ENCODE results near the gene KCNH2. TPM values are rescaled to one million over a fixed set of nuclear protein-coding genes. Genes with fewer than 3 reads are reported as not detected.
A peak's percentile ranks its signal among the peaks of the same experiment; 100 is the strongest.

The KCNH2 gene
- total and polyA plus RNA-seq, 2 experiments from 2014 or later = 2.6 to 14.7 TPM

DNA sequence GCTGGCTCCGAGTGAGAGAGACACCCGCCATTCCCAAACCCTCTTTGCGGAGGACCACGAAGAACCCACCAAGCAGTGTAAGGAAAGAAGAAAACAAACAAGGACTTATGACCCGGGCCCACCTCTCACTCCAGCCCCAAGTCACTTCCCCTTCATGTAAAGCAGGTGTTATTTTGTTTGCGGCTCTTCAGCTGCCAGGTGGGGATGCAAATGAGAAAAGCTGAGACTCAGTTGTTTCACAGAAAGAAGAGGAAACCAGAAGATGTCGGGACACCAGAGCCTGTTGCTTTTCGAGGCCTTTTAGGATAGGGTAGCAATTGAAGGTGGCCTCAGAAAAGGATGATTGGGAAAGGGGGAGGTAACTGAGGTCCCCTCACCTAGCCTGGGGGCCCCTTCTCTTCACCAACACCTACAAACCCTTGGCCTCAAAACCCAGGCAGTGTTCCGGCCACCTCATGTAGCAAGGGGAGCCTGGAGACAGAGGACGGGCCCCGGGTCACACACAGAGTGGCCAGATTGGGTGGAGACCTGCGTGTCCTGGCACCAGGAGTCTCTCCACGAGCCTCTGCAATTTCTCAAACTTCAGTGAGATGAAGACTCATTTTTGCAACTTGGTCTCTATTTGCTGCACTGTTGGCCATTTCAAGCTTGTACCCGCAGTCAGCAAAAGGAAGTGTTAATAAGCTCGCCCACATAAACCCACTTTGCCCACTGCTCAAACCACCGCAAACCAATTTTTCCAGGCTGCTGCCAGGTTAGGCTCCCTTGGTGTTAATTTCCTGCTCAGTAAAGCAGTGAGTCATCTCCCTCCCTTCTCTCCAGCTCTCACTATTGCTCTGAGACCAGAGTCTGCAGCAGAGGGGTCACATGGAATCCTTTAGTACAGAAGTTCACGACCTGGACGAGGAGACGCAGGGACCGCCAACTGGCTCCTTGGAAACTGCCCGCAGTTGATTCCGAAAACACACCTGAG is 80.3 kb downstream of the KCNH2 start:
- peaks cover 11% of the 10 kb centered on the region; the same call in 1 of the 2 replicates for H3K4me1 ChIP-seq (ENCODE audit: insufficient read depth)
- H3K4me3 Mint-ChIP-seq = no peak overlapping the region
- TF ChIP-seq, protein P1, sequence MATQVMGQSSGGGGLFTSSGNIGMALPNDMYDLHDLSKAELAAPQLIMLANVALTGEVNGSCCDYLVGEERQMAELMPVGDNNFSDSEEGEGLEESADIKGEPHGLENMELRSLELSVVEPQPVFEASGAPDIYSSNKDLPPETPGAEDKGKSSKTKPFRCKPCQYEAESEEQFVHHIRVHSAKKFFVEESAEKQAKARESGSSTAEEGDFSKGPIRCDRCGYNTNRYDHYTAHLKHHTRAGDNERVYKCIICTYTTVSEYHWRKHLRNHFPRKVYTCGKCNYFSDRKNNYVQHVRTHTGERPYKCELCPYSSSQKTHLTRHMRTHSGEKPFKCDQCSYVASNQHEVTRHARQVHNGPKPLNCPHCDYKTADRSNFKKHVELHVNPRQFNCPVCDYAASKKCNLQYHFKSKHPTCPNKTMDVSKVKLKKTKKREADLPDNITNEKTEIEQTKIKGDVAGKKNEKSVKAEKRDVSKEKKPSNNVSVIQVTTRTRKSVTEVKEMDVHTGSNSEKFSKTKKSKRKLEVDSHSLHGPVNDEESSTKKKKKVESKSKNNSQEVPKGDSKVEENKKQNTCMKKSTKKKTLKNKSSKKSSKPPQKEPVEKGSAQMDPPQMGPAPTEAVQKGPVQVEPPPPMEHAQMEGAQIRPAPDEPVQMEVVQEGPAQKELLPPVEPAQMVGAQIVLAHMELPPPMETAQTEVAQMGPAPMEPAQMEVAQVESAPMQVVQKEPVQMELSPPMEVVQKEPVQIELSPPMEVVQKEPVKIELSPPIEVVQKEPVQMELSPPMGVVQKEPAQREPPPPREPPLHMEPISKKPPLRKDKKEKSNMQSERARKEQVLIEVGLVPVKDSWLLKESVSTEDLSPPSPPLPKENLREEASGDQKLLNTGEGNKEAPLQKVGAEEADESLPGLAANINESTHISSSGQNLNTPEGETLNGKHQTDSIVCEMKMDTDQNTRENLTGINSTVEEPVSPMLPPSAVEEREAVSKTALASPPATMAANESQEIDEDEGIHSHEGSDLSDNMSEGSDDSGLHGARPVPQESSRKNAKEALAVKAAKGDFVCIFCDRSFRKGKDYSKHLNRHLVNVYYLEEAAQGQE (IDR thresholded peaks at IDR 0.05; ENCODE audit: unreplicated experiment) = no peak
- TF ChIP-seq ZNF114 (CRISPR knock-in tag; IDR thresholded peaks at IDR 0.05) = no peak
- TF ChIP-seq, protein P2, sequence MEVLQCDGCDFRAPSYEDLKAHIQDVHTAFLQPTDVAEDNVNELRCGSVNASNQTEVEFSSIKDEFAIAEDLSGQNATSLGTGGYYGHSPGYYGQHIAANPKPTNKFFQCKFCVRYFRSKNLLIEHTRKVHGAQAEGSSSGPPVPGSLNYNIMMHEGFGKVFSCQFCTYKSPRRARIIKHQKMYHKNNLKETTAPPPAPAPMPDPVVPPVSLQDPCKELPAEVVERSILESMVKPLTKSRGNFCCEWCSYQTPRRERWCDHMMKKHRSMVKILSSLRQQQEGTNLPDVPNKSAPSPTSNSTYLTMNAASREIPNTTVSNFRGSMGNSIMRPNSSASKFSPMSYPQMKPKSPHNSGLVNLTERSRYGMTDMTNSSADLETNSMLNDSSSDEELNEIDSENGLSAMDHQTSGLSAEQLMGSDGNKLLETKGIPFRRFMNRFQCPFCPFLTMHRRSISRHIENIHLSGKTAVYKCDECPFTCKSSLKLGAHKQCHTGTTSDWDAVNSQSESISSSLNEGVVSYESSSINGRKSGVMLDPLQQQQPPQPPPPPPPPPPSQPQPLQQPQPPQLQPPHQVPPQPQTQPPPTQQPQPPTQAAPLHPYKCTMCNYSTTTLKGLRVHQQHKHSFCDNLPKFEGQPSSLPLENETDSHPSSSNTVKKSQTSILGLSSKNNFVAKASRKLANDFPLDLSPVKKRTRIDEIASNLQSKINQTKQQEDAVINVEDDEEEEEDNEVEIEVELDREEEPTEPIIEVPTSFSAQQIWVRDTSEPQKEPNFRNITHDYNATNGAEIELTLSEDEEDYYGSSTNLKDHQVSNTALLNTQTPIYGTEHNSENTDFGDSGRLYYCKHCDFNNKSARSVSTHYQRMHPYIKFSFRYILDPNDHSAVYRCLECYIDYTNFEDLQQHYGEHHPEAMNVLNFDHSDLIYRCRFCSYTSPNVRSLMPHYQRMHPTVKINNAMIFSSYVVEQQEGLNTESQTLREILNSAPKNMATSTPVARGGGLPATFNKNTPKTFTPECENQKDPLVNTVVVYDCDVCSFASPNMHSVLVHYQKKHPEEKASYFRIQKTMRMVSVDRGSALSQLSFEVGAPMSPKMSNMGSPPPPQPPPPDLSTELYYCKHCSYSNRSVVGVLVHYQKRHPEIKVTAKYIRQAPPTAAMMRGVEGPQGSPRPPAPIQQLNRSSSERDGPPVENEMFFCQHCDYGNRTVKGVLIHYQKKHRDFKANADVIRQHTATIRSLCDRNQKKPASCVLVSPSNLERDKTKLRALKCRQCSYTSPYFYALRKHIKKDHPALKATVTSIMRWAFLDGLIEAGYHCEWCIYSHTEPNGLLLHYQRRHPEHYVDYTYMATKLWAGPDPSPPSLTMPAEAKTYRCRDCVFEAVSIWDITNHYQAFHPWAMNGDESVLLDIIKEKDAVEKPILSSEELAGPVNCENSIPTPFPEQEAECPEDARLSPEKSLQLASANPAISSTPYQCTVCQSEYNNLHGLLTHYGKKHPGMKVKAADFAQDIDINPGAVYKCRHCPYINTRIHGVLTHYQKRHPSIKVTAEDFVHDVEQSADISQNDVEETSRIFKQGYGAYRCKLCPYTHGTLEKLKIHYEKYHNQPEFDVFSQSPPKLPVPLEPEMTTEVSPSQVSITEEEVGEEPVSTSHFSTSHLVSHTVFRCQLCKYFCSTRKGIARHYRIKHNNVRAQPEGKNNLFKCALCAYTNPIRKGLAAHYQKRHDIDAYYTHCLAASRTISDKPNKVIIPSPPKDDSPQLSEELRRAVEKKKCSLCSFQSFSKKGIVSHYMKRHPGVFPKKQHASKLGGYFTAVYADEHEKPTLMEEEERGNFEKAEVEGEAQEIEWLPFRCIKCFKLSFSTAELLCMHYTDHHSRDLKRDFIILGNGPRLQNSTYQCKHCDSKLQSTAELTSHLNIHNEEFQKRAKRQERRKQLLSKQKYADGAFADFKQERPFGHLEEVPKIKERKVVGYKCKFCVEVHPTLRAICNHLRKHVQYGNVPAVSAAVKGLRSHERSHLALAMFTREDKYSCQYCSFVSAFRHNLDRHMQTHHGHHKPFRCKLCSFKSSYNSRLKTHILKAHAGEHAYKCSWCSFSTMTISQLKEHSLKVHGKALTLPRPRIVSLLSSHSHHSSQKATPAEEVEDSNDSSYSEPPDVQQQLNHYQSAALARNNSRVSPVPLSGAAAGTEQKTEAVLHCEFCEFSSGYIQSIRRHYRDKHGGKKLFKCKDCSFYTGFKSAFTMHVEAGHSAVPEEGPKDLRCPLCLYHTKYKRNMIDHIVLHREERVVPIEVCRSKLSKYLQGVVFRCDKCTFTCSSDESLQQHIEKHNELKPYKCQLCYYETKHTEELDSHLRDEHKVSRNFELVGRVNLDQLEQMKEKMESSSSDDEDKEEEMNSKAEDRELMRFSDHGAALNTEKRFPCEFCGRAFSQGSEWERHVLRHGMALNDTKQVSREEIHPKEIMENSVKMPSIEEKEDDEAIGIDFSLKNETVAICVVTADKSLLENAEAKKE (CRISPR knock-in tag; IDR thresholded peaks at IDR 0.05) = no peak
- TF ChIP-seq, protein P3, sequence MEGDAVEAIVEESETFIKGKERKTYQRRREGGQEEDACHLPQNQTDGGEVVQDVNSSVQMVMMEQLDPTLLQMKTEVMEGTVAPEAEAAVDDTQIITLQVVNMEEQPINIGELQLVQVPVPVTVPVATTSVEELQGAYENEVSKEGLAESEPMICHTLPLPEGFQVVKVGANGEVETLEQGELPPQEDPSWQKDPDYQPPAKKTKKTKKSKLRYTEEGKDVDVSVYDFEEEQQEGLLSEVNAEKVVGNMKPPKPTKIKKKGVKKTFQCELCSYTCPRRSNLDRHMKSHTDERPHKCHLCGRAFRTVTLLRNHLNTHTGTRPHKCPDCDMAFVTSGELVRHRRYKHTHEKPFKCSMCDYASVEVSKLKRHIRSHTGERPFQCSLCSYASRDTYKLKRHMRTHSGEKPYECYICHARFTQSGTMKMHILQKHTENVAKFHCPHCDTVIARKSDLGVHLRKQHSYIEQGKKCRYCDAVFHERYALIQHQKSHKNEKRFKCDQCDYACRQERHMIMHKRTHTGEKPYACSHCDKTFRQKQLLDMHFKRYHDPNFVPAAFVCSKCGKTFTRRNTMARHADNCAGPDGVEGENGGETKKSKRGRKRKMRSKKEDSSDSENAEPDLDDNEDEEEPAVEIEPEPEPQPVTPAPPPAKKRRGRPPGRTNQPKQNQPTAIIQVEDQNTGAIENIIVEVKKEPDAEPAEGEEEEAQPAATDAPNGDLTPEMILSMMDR (conservative IDR thresholded peaks at IDR 0.05; ENCODE audit: low read depth in 2 of 2) = no peak
- TF ChIP-seq ZNF331 (CRISPR knock-in tag; IDR thresholded peaks at IDR 0.05; ENCODE audit: low read depth) = no peak
- no peak for TF ChIP-seq EZH2phosphoT487 (IDR thresholded peaks at IDR 0.05; ENCODE audit: unreplicated experiment)
- no peak for TF ChIP-seq STAT1 (IDR thresholded peaks at IDR 0.05; ENCODE audit: unreplicated experiment)
- TF ChIP-seq CREB1 (CRISPR knock-in tag; IDR thresholded peaks at IDR 0.05; ENCODE audit: low read depth) = no peak
- TF ChIP-seq POLR2AphosphoS5 (IDR thresholded peaks at IDR 0.05; ENCODE audit: low read depth) = no peak
- no peak for TF ChIP-seq JUNB (IDR thresholded peaks at IDR 0.05; ENCODE audit: unreplicated experiment)
- no peak for TF ChIP-seq EZH2 (IDR thresholded peaks at IDR 0.05; ENCODE audit: low read depth, unreplicated experiment)
- TF ChIP-seq NANOG (IDR thresholded peaks at IDR 0.05; ENCODE audit: borderline replicate concordance) = no peak
- TF ChIP-seq, protein P4, sequence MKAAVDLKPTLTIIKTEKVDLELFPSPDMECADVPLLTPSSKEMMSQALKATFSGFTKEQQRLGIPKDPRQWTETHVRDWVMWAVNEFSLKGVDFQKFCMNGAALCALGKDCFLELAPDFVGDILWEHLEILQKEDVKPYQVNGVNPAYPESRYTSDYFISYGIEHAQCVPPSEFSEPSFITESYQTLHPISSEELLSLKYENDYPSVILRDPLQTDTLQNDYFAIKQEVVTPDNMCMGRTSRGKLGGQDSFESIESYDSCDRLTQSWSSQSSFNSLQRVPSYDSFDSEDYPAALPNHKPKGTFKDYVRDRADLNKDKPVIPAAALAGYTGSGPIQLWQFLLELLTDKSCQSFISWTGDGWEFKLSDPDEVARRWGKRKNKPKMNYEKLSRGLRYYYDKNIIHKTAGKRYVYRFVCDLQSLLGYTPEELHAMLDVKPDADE (IDR thresholded peaks at IDR 0.05) = no peak
- no peaks in the 10 kb centered on the region for H3F3A ChIP-seq (replicated peaks; ENCODE audit: low read depth)
- H3K4me1 Mint-ChIP-seq = peaks cover 39% of the 10 kb centered on the region
- no peaks in the 10 kb centered on the region for H3K27me3 ChIP-seq (ENCODE audit: insufficient read depth)
- no peak overlapping the region; the same call in 1 of the 2 replicates for H3K4me2 ChIP-seq
- DNase-seq (ENCODE audit: low spot score) (no peak), ATAC-seq (no peak)
- peak overlapping the region; percentile 18; the same call in 1 of the 2 replicates for H2AFZ ChIP-seq
- H3K27ac Mint-ChIP-seq = no peak overlapping the region
- no peaks in the 10 kb centered on the region for H3K9me2 ChIP-seq (ENCODE audit: insufficient read depth)
- no peaks in the 10 kb centered on the region for H3K79me2 ChIP-seq (replicated peaks; ENCODE audit: insufficient read depth)
- H3K4me3 ChIP-seq = no peak overlapping the region
- H3K27ac ChIP-seq (ENCODE audit: low read depth) = no peak overlapping the region
- no peaks in the 10 kb centered on the region for H3K36me3 ChIP-seq (ENCODE audit: insufficient read depth)
- peaks cover 43% of the 10 kb centered on the region for H3K27me3 Mint-ChIP-seq (ENCODE audit: insufficient read depth, low read depth, poor library complexity)
- H3K9me3 Mint-ChIP-seq = peaks cover 14% of the 10 kb centered on the region
- peaks cover 4% of the 10 kb centered on the region; the same call in 1 of the 3 replicates for H3K36me3 Mint-ChIP-seq (ENCODE audit: low read depth)
- no peaks in the 10 kb centered on the region for H4K20me1 ChIP-seq (replicated peaks; ENCODE audit: insufficient read depth)

Measured in GM23338 (cell line).